Esophagus squamous epithelium (tissue), 4 donors: ENCODE measurements around the gene PRDX5.

Source experiments
- POLR2A ChIP-seq, 4 donors: fragments of 450-650 bp; IDR thresholded peaks; one replicate each; pipeline ENCODE4 v1.6.1; 2017; ENCODE audit warnings: antibody characterized with exemption in 4 of 4, mild to moderate bottlenecking in 4 of 4, moderate library complexity in 3 of 4
- TF ChIP-seq, protein P1 (sequence below), 6 experiments: fragments of 450-650 bp in 4 of 6; fragments of 200-600 bp in 2 of 6; sonication (generic) in 2 of 6; IDR thresholded peaks; one replicate each; pipeline ENCODE4 v1.5.1; 2016 to 2019; ENCODE audit warnings: antibody characterized with exemption in 6 of 6, mild to moderate bottlenecking in 4 of 6, moderate library complexity in 4 of 6

DNA sequence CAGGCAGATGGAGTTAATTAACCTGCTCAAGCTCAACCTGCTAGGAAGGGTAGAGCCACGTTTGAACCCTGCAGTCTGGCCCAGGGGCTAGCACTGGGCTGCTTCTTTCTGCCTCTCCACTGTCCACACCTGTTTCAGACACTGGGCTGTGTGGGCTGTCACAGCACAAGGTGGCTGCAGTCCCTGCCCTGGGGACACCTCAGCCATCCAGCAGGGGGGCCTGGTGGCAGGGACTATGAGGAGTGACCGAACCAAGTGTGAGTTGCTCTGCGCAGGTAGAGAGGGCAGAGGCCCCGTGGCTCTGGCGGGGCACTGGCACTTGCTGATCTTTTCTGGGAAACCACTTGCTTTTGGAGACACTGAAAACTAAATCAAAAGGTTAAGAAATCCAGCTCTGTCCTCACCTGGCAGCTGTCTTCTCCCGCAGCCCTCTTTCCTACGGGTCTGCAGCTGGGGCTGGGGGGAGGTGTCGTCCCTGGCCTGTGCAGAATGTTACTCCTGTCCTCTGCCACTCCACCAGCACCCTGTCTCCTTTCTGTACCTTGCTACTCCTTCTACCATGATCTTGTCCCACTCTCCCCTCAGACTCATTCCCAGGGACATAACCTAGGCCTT lies 39.2 kb upstream of the PRDX5 start:
- TF ChIP-seq POLR2A (IDR thresholded peaks at IDR 0.05): no peak
- TF ChIP-seq, protein P1, sequence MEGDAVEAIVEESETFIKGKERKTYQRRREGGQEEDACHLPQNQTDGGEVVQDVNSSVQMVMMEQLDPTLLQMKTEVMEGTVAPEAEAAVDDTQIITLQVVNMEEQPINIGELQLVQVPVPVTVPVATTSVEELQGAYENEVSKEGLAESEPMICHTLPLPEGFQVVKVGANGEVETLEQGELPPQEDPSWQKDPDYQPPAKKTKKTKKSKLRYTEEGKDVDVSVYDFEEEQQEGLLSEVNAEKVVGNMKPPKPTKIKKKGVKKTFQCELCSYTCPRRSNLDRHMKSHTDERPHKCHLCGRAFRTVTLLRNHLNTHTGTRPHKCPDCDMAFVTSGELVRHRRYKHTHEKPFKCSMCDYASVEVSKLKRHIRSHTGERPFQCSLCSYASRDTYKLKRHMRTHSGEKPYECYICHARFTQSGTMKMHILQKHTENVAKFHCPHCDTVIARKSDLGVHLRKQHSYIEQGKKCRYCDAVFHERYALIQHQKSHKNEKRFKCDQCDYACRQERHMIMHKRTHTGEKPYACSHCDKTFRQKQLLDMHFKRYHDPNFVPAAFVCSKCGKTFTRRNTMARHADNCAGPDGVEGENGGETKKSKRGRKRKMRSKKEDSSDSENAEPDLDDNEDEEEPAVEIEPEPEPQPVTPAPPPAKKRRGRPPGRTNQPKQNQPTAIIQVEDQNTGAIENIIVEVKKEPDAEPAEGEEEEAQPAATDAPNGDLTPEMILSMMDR (IDR thresholded peaks at IDR 0.05): no peak
